Activated CD8-positive, alpha-beta memory T cell treated with anti-CD3 and anti-CD28 coated beads, Interleukin-2, amount 50 U/mL, for 48 hours (primary cell): ENCODE results near the gene DDI2.

ENCODE experiments used
- DNase-seq: peaks from one replicate; pipeline ENCODE4 v3.0.0-alpha.2; 2020

The DDI2 gene

DNA sequence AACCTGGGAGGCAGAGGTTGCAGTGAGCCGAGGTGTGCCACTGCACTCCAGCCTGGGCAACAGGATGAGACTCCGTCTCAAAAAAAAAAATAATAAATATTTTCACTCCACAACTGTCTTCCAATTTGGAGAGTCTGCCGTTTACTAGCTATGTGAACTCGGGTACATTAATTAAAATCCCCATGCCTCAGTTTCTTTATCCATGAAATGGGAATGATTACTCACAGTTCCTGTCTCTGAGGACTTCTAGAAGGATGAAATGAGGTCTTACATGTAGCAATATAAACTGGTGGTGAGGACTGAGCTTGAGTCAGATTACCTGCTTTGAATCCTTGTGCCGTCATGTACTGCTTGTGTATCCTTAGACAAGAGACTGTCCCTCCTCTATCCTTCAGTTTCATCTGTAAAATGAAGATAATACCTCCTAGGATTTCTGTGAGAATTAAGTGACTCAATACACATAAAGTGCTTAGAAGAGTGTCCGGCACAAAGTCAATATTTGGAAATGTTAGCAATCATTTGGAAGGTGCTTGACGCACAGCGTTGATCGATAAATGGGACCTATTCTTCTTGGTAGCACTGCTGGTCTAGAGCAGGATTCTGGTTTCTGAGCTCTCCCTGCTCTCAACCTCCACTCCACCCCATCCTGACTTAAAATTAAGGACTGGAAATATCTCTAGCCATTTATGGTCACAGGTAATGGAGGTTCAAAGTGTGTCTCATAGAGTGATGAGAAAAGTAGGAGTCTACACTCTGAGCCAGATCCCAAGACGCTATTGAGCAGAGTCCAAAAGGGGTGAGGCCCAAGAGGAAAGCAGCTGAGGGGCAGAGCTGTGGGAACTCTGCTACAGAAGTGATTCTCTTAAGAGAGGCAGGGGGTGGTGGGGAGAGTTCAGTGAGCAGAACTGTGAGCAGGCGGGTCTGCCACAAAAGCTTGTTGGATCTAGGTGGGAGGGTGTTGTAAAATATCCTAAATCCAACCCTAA lies 11.6 kb upstream of the DDI2 start:
- no peak for DNase-seq

DNA sequence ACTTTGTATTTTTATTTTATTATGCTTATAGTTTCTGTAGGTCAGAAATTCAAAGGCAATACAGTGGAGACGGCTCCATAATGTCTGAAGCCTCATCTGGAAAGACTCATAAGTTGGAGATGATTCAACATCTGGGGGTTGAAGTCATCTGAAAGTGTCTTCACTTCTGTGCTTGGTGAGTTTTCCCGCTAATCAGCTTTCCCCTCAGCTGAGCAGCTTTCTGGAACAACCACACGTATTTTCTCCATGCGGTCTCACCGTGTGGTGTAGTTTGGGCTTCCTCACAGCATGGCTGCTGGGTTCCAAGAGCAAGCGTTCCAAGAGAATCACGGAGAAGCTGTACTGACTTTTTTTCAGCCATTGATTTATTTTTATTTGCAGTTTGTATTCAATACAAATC lies 7.6 kb upstream of the DDI2 start:
- no peak for DNase-seq

DNA sequence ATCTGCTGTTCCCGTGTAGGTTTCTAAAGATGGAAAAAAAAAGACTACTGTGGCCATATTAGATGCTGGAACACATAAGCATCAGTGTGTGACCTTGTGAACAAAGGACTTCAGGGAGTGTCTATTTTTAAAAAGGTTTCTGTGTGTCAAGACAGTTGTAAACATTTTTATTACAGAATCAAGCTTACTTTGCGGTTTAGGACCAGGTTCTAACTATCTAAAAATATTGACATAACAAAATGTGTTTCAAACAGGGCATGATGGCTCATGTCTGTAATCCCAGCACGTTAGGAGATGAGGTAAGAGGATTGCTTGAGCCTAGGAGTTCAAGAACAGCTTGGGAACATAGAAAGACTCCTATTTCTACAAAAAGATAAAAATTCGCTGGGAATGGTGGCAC lies 7.1 kb upstream of the DDI2 start:
- no peak for DNase-seq

DNA sequence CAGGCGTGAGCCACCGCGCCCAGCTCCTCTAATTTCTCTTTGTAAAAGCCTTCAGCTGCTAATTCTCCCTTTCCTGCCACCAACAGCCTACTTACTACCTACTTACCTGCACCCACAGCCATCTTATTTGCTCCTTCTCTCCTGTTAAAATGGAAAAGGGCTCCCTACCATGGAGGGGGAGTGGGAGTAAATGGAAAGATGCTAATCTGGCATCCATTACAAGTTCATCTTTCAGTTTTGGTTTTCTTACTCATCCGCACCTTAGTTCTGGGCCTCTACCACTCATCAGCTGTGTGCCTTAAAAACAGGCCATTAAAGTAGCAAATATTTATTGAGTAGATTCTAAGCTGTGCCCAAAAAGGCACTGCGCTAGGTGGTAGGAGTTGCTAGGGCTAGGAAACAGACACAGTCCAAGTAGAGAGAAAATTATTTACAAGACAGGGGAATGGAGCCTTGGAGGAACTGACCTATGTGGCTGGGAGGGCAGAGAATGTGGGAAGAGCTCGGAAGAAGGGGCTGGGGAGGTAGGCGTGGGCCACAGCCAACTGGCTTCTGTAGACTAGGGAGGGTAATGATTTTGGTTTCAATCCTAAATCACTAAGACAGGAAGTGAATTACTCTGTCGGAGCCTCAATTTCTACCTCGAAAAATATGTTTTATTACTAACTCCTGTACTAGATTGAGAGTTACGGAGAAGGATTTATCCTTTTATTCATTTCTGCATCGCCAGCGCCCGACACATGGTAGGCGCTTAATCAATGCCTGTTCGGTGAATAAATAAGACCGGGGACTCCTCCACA lies 685 bp upstream of the DDI2 start:
- peak; percentile 57 for DNase-seq

DNA sequence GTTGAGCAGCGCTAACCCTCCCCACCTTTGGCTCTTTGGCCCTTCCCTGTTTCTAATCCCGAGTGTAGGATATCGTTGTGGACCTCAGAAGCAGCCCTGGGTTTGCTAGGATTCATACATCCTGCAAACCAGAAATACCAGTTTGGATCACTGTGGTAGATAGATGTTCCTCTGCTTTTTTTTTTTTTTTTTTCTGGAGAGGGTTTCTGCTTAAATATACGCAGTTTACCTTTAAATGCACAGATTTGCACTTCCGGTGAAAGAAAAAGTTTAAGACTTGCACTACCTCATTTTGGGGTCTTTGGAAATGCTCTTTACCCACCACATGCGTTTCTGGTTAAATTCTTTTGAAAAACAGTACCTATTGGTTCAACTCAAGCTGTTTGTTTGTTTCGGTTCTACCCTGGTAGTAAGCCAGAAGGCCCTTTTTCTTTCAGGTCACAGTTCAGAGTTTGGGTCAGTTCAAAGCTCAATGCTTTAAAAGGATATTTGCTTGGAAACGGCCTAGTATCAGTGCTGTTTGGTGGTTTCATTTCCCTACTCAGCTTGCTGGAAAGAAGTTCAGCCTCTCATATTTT lies 908 bp downstream of the DDI2 start:
- no peak for DNase-seq

DNA sequence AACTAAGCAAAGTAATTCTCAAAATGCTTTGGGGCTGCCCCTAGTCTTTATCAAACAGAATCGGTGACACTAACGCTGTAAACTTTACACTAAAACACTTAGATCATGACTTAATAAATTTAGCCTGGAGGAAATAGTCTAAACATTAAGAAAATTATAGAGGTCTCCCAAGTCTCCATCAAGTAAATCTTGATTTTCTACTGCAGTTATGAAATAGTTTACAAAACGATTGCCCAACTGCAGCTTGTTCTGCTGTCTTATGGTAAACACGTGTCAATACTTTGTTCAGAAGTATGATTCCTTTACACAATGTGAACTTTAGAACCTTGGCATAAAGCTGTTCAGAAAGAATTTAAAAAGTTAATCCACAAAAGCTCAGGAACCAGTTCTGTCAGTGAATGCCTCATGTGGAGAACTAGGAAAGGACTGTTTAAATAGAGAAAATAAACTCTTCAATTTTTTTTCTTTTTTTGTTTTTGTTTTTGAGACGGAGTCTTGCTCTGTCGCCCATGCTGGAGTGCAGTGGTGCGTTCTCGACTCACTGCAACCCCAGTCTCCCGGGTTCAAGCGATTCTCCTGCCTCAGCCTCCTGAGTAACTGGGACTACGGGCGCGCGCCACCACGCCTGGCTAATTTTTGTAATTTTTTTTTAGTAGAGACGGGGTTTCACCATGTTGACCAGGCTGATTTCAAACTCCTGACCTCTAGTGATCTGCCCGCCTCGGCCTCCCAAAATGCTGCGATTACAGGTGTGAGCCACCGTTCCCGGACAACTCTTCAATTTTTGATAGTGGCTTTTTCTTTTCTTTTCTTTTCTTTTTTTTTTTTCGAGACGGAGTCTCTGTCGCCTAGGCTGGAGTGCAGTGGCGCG lies 1.6 kb downstream of the DDI2 start:
- DNase-seq, result no peak

DNA sequence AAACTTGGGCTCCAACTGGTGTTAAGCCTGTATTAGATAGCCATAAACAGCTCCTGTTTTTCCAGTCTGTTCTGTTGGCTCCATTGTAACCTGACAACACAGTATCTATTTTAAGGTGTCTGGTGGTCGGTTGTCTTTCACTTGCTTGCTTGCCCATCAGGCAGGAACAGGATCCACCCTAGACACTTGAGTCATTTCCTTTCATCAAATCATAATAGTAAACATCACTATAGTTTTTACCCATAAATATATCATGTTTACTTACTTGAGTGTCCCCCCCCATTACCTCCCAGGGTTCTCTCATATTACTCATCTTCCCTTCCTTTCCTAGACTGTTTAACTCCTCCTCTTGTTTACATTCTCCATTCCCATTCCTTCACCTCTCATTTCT lies 2.9 kb downstream of the DDI2 start:
- no peak for DNase-seq

DNA sequence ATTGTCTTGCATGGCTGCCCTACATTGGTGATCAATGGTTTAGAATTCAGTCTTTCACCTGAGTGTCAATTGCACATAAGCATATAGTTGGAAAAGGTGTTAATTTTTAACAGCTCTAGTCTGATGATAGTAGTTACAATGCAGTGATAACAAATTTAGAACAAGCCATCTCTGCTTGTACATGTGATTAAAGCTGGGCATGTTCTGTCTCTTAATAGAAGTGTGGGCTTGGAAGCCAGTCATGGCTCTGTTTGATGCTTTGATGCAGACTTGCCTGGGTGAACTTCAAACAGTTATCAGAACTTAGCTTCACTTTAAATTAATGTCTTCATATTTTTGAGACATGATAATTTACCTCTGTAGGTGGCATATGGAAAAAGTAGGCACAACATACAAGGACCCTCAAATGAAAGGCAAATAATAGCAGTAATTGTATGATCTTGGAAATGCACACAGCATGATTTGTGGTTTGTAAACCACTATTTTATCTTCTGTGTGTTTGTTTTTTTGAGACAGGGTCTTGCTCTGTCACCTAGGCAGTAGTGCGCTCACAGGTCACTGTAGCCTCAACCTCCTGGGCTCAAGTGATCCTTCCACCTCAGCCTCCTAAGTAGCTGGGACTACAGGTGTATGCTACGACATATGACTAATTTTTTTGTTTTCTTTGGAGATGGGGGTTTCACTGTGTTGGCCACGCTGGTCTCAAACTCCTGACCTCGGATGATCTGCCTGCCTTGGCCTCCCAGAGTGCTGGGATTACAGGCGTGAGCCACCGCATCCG lies 3.8 kb downstream of the DDI2 start:
- DNase-seq, result no peak

DNA sequence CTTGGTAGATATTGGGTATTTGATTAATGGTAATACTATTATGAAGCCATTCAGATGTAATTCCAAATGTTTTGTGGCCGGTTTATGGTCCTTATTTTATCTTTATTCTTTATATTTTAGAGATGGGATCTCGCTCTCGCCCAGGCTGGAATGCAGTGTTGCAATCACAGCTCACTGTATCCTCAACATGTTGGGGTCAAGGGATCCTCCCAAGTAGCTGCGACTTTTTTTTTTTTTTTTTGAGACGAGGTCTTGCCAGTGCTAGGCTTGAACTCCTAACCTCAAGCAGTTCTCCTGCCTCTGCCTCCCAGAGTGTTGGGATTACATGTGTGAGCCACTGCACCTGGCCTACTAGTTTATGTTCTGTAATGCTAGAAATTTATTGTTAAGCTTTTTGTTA lies 4.7 kb downstream of the DDI2 start:
- DNase-seq, result no peak

DNA sequence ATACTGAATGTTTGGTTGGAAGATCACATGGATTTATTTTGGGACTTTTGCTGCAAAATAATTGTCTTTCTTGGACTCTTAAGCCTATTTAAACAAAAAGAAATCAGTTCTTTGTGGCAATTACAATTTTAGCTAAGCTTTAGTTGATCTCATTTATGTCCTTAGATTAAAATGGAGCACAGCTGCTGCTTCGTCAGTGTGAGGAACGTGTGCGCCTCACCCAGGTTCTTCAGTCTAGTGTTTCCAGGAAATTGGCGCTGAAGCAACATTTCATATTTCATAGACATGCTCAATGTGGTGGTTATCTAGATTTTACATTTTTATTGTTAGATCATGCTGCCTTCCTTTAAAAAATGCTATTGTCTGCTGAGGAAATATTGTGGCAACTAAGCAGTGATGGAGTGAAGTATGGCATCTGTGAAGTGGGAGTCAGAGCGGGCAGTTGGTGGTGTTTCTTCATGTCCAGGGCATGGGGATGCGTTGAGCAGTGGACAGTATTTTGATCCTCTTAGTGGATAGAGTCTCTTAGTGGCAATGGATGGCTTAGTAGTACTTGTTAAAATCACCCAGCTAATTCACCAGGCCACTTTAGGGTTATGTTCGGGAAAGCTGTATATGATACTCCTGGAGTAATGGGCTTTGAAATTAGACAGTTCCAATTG lies 5.6 kb downstream of the DDI2 start:
- DNase-seq, result no peak

DNA sequence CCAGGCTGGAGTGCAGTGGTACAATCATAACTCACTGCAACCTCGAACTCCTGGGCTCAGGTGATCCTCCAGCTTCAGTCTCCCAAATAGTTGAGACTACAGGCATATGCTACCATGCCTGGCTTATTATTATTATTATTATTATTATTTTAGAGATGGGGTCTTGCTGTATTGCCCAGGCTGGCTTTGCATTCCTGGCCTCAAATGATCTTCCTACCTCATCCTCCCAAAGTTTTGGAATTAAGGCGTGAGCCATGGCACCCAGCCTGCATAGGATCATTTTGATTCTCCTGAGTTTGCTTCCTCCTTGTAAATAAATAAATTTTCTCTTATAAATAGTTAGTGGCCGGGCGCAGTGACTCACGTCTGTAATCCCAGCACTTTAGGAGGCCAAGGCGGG lies 6.2 kb downstream of the DDI2 start:
- no peak for DNase-seq

DNA sequence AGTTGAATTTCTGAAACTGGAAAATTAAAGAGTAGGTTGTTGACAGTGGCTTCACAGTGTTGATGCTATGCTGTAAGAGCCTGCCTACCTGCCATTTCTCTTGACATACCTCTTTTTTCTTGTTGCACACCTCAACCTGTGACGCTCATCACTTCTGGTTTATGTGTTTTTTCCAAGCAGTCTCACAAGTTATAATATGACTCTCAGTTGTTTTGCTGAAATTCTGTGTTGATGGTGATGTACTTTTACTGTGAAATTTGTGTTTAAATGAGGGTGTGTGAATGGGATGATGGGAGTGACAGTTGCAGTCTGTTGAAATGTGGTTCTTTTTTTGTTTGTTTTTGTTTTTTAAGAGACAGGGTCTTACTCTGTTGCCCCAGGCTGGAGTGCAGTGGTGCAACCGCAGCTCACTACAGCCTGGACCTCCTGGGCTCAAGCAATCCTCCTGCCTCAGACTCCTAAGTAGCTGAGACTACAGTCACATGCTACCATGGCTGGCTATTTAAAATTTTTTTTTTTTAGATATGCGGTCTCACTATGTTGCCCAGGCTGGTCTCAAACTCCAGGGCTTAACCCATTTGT lies 7.0 kb downstream of the DDI2 start:
- DNase-seq, result no peak

DNA sequence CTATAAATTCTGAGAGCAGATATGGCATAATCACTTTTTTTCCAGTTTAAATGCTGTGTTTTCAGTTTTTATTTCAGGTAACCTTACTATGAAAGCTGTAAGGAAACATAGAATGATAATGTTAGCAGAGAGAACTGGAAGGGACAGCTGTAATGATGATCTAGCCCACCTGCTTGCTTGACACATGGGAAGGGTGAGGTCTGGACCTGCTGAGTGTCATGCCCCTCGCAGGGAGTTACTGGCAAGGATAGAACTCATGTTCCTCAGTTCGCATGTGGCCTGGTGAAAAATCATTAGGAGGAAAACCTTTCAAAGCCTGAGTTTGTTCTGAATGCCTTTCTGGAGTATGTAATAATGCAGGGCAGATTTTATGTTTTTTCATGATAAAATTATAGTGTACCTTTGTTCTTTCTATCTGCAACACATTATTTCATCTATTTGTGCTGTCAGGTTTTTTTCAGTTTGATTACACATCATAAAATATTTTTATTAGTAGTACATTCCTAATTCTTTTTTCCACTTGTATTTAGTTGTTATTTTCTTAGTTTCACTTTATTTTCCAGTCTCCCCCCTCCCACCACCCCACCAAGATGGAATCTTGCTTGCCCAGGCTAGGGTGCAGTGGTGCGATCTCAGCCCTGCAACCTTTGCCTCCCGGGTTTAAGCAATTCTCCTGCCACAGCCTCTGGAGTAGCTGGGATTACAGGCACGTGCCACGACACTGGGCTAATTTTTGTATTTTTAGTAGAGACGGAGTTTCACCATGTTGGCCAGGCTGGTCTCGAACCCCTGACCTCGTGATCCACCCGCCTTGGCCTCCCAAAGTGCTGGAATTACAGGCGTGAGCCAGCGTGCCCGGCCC lies 8.0 kb downstream of the DDI2 start:
- no peak for DNase-seq

DNA sequence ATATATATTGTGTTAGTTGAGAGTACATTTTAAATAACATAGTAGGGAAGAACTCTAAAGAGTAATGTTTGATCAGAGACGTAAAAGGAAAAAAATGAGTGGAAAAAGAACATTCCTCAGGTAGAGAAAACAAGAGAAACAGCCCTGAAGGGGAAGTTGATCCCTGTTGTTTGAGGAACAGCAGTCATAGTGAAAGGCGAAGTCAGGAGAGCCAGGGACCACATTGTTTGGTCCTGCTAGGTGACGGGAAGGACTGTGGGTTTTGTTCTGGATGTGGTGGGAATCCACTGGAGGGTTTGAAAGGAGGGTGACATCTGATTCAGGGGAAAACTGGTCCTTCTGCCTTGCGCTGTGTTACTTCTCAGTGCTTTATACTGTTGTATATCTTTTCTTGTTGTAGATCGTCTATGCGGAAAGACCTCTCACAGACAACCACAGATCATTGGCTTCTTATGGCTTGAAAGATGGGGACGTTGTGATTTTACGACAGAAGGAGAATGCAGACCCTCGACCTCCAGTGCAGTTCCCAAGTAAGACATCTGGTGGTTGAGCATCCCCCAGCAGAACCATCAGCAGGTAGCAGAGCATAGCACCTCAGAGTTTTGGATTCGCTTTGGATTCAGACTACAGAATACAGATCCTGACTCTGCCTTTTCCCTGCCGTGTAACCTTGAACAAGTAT lies 9.2 kb downstream of the DDI2 start:
- DNase-seq, result no peak

DNA sequence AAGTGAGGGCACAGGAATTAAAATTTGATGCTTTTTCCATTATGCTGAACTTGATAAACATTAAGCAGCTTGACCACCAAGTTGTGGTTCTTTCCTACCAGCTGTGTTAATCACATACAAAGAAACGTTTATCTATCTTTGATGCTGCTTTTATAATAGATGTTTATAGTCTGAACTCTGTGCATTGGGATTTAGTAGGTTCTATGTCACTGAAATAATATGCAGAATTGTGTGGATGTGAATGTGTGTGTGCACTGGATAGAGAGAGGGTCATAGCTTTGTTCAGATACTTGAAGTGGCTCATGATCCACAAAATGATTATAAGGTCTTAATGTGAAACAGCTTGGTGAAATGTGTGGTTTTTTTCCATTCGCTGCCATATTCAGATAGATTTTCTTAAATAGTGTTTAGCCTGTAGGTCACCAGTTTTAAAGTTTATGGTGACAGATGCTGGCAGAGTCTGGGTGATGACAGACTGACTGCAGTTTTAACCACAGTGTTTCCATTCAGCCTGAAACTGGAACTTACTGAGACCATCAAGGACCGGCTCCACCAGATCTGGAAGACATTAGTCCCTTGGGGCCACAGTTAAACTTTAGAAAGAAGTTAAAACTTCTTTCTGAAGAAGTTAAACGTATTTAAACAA lies 10.2 kb downstream of the DDI2 start:
- no peak for DNase-seq

DNA sequence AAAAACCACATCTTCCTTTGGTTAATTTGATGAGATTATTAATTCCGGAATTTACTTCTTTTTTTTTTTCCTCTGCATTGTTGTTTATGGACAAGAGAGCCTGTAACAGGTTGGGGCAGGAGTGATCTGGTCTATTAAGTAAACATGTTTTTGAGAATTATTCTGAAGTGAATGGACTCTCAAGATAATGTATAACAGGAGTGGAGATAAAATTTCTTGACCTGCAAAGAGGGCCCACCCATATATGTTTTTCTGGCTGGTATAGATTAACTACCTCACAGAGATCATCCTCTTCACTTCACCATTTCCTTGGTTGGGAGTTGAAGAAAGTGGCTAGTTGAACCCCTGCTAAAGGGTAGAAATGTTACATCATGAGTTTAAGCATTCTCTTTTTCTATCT lies 10.7 kb downstream of the DDI2 start:
- DNase-seq, result no peak

DNA sequence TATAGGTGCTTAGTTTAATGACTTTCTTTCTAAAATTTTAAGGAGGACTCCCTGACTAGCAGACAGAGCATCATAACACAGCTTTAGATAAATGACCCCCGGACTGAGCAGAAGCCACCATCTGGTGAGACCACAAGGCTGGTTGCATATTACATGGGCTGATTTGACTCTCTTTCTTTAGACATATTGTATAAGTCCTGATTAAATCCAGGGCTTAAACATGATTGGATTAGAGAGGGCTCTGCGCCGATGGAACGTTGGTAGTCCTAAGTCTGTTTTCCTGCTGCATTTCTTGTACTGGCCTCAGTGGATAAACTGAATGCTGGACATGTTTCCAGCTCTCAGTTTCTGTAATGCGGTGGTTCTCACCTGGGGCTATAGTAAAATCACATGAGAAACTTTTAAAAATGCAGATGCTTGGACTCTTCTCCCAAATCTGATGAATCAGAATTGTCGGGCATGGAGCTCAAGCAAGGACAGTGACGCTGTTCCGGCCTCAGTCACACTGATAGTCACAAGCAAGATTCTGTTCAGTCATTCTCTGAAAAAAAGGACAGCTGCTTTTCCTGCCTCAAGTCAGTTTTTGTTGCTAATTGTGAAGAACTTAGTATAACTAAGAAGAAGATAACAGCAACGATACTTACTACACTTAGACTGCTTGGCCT lies 16.6 kb downstream of the DDI2 start:
- no peak for DNase-seq

DNA sequence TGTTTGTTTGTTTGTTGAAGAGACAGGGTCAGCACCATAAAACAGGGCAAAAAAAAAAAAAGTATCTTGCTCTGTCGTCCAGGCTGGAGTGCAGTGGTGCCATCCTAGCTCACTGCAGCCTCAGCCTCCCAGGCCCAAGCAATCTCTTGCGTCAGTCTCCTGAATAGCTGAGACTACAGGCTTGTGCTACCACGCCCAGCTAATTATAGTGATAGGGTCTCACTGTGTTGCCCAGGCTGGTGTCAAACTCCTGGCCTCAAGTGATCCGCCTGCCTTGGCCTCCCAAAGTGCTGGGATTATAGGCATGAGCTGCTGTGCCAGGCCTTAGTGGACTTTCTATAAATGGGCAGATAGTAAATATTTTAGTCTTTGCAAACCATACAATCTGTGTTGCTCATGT lies 19.2 kb downstream of the DDI2 start:
- no peak for DNase-seq
